GM10266 (cell line): ENCODE results near the gene C1QTNF12.

Experiments used
- DNase-seq: peaks from one replicate; pipeline ENCODE4 v3.0.0; 2012; ENCODE audit errors: extremely low spot score
- TF ChIP-seq, protein P1 (sequence below): IDR thresholded peaks from 2 replicates; pipeline ENCODE4 v1.5.1; 2012; ENCODE audit warnings: mild to moderate bottlenecking, low read depth; ENCODE audit not compliant: control insufficient read depth, insufficient read depth; ENCODE audit errors: missing control alignments

The C1QTNF12 gene

DNA sequence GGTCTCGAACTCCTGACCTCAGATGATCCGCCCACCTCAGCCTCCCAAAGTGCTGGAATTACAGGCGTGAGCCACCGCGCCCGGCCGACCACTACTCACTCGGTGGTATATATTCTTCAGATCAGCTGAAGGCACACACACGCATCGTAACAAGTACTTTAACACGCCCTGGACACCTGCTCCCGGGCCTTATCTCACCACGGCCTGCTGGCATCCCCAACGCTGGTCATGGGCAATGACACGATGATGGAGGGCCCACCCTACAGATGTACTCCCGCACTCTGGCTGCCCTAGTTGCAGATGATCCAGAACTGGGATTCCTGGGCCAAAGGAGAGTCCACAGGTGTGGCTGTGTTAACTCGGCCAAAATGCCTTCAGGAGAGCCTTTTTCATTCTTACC, 15.5 kb upstream of the C1QTNF12 start:
- DNase-seq, result no peak
- TF ChIP-seq, protein P1, sequence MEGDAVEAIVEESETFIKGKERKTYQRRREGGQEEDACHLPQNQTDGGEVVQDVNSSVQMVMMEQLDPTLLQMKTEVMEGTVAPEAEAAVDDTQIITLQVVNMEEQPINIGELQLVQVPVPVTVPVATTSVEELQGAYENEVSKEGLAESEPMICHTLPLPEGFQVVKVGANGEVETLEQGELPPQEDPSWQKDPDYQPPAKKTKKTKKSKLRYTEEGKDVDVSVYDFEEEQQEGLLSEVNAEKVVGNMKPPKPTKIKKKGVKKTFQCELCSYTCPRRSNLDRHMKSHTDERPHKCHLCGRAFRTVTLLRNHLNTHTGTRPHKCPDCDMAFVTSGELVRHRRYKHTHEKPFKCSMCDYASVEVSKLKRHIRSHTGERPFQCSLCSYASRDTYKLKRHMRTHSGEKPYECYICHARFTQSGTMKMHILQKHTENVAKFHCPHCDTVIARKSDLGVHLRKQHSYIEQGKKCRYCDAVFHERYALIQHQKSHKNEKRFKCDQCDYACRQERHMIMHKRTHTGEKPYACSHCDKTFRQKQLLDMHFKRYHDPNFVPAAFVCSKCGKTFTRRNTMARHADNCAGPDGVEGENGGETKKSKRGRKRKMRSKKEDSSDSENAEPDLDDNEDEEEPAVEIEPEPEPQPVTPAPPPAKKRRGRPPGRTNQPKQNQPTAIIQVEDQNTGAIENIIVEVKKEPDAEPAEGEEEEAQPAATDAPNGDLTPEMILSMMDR, result no peak

DNA sequence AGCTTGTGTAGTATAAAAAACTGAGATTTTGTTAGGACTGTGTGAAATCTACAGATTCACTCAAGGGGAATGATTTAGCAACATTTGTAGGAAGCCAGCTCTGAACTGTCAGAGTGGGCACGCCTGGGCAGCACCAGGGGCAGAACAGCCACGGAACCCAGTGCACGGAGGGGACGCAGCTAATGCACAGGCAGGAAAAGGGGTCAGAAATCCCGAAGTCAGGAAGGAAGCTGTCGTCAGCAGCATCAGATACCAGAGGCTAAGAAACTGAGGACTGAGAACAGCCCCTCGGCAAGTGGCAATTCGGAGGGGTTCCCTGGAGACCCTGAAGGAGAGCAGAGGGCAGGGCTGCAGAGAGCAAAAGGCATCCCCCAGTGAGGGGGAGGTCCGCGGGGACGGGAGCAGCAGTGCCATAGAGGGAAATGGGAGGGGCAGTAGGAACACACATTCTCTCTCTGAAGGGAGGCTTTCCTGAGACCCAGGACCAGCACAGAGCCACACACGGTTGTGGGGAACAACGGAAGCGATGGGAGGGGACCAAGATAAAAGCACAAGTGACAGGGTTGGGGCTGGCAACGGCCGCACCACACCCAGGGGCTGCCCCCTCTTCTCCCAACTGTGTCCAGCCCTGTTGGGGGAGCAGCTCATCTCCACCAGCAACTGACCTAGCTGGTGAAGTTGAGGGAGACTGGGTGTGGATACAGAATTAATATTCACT, 14.5 kb upstream of the C1QTNF12 start:
- TF ChIP-seq, protein P1, result no peak

DNA sequence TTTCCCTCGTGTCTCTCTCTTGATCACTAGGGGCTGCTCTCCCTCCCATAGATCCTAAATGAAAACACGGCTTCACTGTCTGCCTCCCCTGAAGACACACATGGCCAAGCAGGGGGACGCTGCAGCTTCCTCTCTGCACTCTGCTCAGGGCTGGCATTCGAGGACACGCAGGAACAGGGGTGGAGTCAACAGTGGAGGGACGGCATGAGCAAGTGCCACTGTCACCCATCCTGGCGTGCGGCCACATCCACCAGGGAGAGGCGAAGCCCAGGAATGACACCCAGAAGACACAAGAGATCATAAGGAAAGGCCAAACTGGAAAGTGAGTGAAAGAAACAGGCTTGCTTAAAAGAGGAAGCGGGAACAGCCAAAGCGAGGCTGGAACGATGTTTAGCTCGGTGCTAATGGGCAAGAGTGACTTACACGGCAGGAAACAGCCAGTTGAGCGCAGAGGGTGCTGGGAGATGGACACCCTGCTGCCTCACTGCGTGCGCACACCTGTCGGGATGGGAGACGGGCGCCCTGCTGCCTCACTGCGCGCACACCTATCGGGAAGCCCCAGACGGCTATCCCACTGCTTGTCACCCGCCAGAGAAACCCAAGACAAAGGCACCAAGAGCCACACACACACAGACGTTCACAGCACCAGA, 13.6 kb upstream of the C1QTNF12 start:
- DNase-seq, result no peak
- TF ChIP-seq, protein P1, result no peak

More for the DNA sequence above, 14.5 kb upstream of the C1QTNF12 start:
- no peak for DNase-seq

DNA sequence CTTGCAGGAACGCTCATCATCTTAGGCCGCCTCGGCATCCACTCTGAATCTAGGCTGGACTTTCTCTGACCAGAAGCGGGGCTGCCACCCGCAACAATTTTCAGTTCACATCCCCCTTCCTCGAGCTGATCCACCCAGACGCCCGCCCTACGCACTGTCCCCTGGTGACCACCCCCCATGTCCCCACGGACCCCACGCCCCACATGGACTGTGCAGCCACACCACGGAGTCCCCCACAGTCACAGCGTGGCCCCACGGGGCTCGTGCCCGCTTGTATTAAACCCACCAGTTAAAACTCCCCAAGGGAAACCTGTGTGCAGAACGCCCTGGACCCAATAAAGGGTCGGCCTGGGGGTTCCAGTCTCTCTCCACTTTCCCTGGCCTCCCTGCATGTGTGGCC, 13.0 kb upstream of the C1QTNF12 start:
- TF ChIP-seq, protein P1, result no peak
- DNase-seq, result no peak

DNA sequence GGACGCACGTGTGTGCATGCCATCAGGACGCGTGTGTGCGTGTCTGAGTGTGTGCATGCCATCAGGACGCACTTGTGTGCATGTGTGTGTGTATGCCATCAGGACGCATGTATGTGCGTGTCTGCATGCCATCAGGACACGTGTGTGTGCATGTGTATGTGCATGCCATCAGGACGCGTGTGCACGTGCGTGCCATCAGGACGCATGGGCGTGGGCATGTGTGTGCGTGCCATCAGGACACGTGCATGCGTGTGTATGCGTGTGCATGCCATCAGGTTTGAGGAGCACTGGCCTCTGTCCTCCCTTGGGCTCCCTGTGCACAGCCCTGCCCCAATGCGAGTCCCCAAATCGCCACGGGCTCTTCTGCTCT, 12.6 kb upstream of the C1QTNF12 start:
- no peak for DNase-seq

DNA sequence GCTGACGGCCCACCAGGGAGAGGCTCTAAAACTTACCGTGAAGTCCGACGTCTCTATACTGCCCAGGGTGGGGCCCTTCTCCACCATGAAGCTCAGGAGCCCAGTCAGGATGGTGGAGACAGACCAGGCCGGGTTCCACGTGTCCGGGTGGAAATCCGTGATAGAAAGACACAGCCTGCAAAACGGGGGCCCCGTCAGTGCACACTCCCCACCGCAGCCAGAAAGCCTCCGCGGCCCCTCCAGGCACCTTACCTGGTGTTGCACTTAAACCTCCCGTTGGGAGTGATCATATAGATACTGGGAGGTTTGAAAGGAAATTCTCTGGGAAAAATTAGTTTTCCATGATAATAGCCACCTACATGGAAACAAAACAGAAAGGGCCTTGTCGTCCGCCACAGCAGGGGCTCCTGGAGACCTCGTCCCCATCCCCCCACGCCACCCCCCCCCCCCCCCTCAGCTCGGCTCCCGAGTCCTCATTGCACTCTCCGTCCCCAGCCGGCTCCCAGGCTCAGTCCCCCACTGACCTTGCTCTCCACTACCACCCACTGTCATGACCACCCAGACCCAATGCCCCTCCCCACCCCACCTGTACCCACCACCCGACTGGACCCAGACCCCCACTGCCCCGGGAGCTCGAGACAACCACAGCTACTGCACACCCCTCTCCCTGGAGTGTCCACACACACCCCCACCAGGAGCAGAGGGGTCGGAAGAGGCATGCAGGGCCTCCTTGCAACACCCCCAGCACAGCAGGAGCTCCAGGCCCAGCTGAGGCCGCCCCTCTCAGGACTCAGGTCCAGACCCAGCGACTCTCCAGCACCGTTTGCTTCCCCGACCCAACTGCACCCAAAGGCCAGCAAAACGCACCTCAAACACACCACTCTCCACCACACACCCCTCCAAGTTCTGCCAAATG, 10.7 kb upstream of the C1QTNF12 start:
- no peak for DNase-seq
- TF ChIP-seq, protein P1, result no peak

More for the DNA sequence above, 12.6 kb upstream of the C1QTNF12 start:
- TF ChIP-seq, protein P1, result no peak
